ENCODE results near the gene FEM1A. TPM values are rescaled to one million over a fixed set of nuclear protein-coding genes. Genes with fewer than 3 reads are reported as not detected.

Gene FEM1A
- total and polyA plus RNA-seq, 2 donors (not counting 3 experiments of a cell fraction or from before 2014, with no cell fraction given): 5.1 to 11.4 TPM

- Histone ChIP-seq H3K36me3 (ENCODE audit: control insufficient read depth in 2 of 2, extremely low read depth in 1 of 2, insufficient read depth in 2 of 2, low read length in 2 of 2) (no peaks in the 10 kb centered on the region), H3K9me1 (replicated peaks; ENCODE audit: control insufficient read depth, extremely low read depth, insufficient read depth, low read length) (no peaks in the 10 kb centered on the region), H3K9me3 (replicated peaks; ENCODE audit: control insufficient read depth, insufficient read depth, low read length) (no peaks in the 10 kb centered on the region), H3K4me2 (ENCODE audit: insufficient read depth, low read length) (no peak overlapping the region), H3K4me1 (ENCODE audit: control insufficient read depth, extremely low read depth, insufficient read depth, low read length) (no peaks in the 10 kb centered on the region), H3K9ac (replicated peaks; ENCODE audit: extremely low read depth, insufficient read depth, low read length) (no peak overlapping the region), H3K79me2 (ENCODE audit: control insufficient read depth, insufficient read depth, low read length) (no peaks in the 10 kb centered on the region), H3K27me3 (ENCODE audit: control insufficient read depth in 2 of 2, insufficient read depth in 2 of 2, low read length in 2 of 2) (no peaks in the 10 kb centered on the region), H3K4me3 (replicated peaks in 1 of 3; ENCODE audit: insufficient read depth in 1 of 3, low read depth in 1 of 3, low read length in 3 of 3) (no peak overlapping the region), H3K27ac (ENCODE audit: insufficient read depth, low read depth, low read length) (no peak overlapping the region), H2AFZ (ENCODE audit: low read depth, low read length) (no peak overlapping the region), H4K20me1 (replicated peaks; ENCODE audit: control insufficient read depth, extremely low read depth, insufficient read depth, low read length) (no peaks in the 10 kb centered on the region)
- DNase-seq (ENCODE audit: low read depth, low spot score) (no peak), FAIRE-seq (no peak)
- intact Hi-C loops (cut with micrococcal nuclease) (no loop called here), dilution Hi-C loops (cut with MboI; ENCODE audit: extremely low pct_ligation_motif_present, low sequenced_read_pairs) (no loop called here)
- POLR2A ChIA-PET: no interaction called here
- BruUV-seq (replicated peaks): no TSS peak
- no peak for TF ChIP-seq GATA2 (IDR thresholded peaks at IDR 0.05; ENCODE audit: insufficient read depth, insufficient read length, low read depth, low read length)
- no peak for TF ChIP-seq POLR2AphosphoS5 (IDR thresholded peaks at IDR 0.05; ENCODE audit: insufficient read depth, low read depth, low read length)
- no peak for TF ChIP-seq FOS (IDR thresholded peaks at IDR 0.05; ENCODE audit: borderline replicate concordance, insufficient read depth, low read length)
- no peak for TF ChIP-seq CTCF (IDR thresholded peaks at IDR 0.05; ENCODE audit: extremely low read depth in 1 of 2, insufficient read depth in 1 of 2, low read depth in 1 of 2, low read length in 2 of 2)
- no peak for TF ChIP-seq EZH2 (IDR thresholded peaks at IDR 0.05; ENCODE audit: borderline replicate concordance, low read depth, low read length, severe bottlenecking)
- no peak for TF ChIP-seq JUN (IDR thresholded peaks at IDR 0.05; ENCODE audit: borderline replicate concordance, insufficient read depth, insufficient read length, low read depth)
- TF ChIP-seq POLR2A (IDR thresholded peaks at IDR 0.05; ENCODE audit: low read depth, low read length): no peak
- no peak for TF ChIP-seq MYC (IDR thresholded peaks at IDR 0.05; ENCODE audit: low read depth, low read length)
- no peak for TF ChIP-seq MAX (IDR thresholded peaks at IDR 0.05; ENCODE audit: insufficient read depth, insufficient read length)
- CTCF ChIA-PET: interaction anchor here (1.4 kb wide), 1 partner anchor 15 kb away, joined by 5 read pairs; the partner anchor contains the start of gene FEM1A
Observed at GRCh38 chr19:4775627-4776152, 15.8 kb upstream of the FEM1A start.

Data from endothelial cell of umbilical vein (primary cell).